BLaER1 treated with 17β-estradiol and CSF1 and Interleukin-3, amounts not matched to agents 10 nM and 100 nM (cell line): ENCODE results near the gene GTF2H2C_2.
A peak's percentile ranks its signal among the peaks of the same experiment; 100 is the strongest.
"Not testable (repeated sequence)": the region's sequence is repeated elsewhere in the genome, so short reads cannot be mapped to it uniquely, and the experiment has no call there.

Source experiments
- H3K27ac ChIP-seq, 11 experiments: shearing (Covaris generic); formaldehyde crosslinking; 2 replicates each; pipeline ENCODE4 v1.8.1; 2022
- H3K27me3 ChIP-seq, 11 experiments: shearing (Covaris generic); formaldehyde crosslinking; 2 replicates each; pipeline ENCODE4 v1.8.1; 2022
- H3K36me3 ChIP-seq, 11 experiments: shearing (Covaris generic); formaldehyde crosslinking; 2 replicates each; pipeline ENCODE4 v1.8.1; 2022
- H3K4me1 ChIP-seq, 10 experiments: shearing (Covaris generic); formaldehyde crosslinking; 2 replicates each; pipeline ENCODE4 v1.8.1; 2022
- H3K4me2 ChIP-seq, 11 experiments: shearing (Covaris generic); formaldehyde crosslinking; 2 replicates each; pipeline ENCODE4 v1.8.1; 2022
- H3K4me3 ChIP-seq, 10 experiments: shearing (Covaris generic); formaldehyde crosslinking; 2 replicates each; pipeline ENCODE4 v1.8.1; 2022
- H3K9ac ChIP-seq, 11 experiments: shearing (Covaris generic); formaldehyde crosslinking; 2 replicates each; pipeline ENCODE4 v1.8.1; 2022
- H3K9me3 ChIP-seq, 11 experiments: shearing (Covaris generic); formaldehyde crosslinking; replicated peaks in 1 of 11; 2 replicates each; pipeline ENCODE4 v1.8.1; 2022
- H4K20me1 ChIP-seq, 11 experiments: shearing (Covaris generic); formaldehyde crosslinking; 2 replicates each; pipeline ENCODE4 v1.8.1; 2022

GTF2H2C_2 gene

GRCh38 chr5:70415117-70415516, at the start of gene GTF2H2C_2:
Gene GTF2H2C_2, plus strand, starts transcription at chr5:70415368.
- not testable (repeated sequence) for H3K9ac ChIP-seq, H3K9me3 ChIP-seq, H3K27ac ChIP-seq, H3K27me3 ChIP-seq, H3K4me2 ChIP-seq, H4K20me1 ChIP-seq, H3K36me3 ChIP-seq, H3K4me3 ChIP-seq, H3K4me1 ChIP-seq

GRCh38 chr5:70400984-70401686, 14.0 kb upstream of the GTF2H2C_2 start:
- H4K20me1 ChIP-seq, H3K27me3 ChIP-seq, H3K9me3 ChIP-seq, H3K36me3 ChIP-seq, H3K4me2 ChIP-seq, H3K4me1 ChIP-seq: not testable (repeated sequence)
- H3K27ac ChIP-seq = peak overlapping the region in 7 of 11 experiments; percentile 37 to 68 (median 49); a peak in 8 of 22 replicates
- H3K9ac ChIP-seq = peak overlapping the region in 8 of 11 experiments; percentile 40 to 62 (median 58); a peak in 10 of 22 replicates
- peak overlapping the region; percentile 37 to 63 (median 52); a peak in 19 of 20 replicates for H3K4me3 ChIP-seq

GRCh38 chr5:70421322-70421721, 6.2 kb downstream of the GTF2H2C_2 start:
- not testable (repeated sequence) for H3K4me3 ChIP-seq, H3K9ac ChIP-seq, H3K27me3 ChIP-seq, H3K36me3 ChIP-seq, H4K20me1 ChIP-seq, H3K27ac ChIP-seq, H3K9me3 ChIP-seq, H3K4me2 ChIP-seq, H3K4me1 ChIP-seq

- not testable (repeated sequence) for H3K9ac ChIP-seq, H3K36me3 ChIP-seq, H3K27ac ChIP-seq, H3K9me3 ChIP-seq, H3K4me2 ChIP-seq, H3K4me1 ChIP-seq, H3K4me3 ChIP-seq, H3K27me3 ChIP-seq, H4K20me1 ChIP-seq
Measured at GRCh38 chr5:70423215-70423614, 8.0 kb downstream of the GTF2H2C_2 start.

- H3K9me3 ChIP-seq, H4K20me1 ChIP-seq: not testable (repeated sequence)
Measured at GRCh38 chr5:70438518-70438917, 23.4 kb downstream of the GTF2H2C_2 start.

GRCh38 chr5:70449565-70449964, 34.4 kb downstream of the GTF2H2C_2 start:
- not testable (repeated sequence) for H3K4me3 ChIP-seq, H3K27ac ChIP-seq, H3K9me3 ChIP-seq, H3K36me3 ChIP-seq, H3K9ac ChIP-seq, H3K4me1 ChIP-seq, H4K20me1 ChIP-seq, H3K4me2 ChIP-seq, H3K27me3 ChIP-seq

More at GRCh38 chr5:70438518-70438917, 23.4 kb downstream of the GTF2H2C_2 start:
- not testable (repeated sequence) for H3K27me3 ChIP-seq, H3K9ac ChIP-seq, H3K4me1 ChIP-seq, H3K36me3 ChIP-seq, H3K4me2 ChIP-seq, H3K27ac ChIP-seq, H3K4me3 ChIP-seq

GRCh38 chr5:70451249-70451984, 36.2 kb downstream of the GTF2H2C_2 start:
- not testable (repeated sequence) for H3K9me3 ChIP-seq, H4K20me1 ChIP-seq, H3K4me2 ChIP-seq, H3K4me1 ChIP-seq, H3K4me3 ChIP-seq, H3K27me3 ChIP-seq, H3K36me3 ChIP-seq, H3K9ac ChIP-seq, H3K27ac ChIP-seq

- not testable (repeated sequence) for H3K27me3 ChIP-seq, H3K4me1 ChIP-seq, H3K27ac ChIP-seq, H3K4me3 ChIP-seq, H3K9me3 ChIP-seq, H3K36me3 ChIP-seq, H3K9ac ChIP-seq, H4K20me1 ChIP-seq, H3K4me2 ChIP-seq
Measured at GRCh38 chr5:70457093-70457492, 41.9 kb downstream of the GTF2H2C_2 start.

- H4K20me1 ChIP-seq, H3K4me2 ChIP-seq, H3K27me3 ChIP-seq, H3K36me3 ChIP-seq, H3K9me3 ChIP-seq, H3K4me1 ChIP-seq, H3K4me3 ChIP-seq, H3K9ac ChIP-seq: not testable (repeated sequence)
- H3K27ac ChIP-seq = peak overlapping the region in 1 of 11 experiments; percentile 35; a peak in 2 of 22 replicates
Measured at GRCh38 chr5:70459188-70459587, 44.0 kb downstream of the GTF2H2C_2 start.

GRCh38 chr5:70461984-70462383, 46.8 kb downstream of the GTF2H2C_2 start:
- H3K27ac ChIP-seq, H3K4me2 ChIP-seq, H3K4me1 ChIP-seq, H3K4me3 ChIP-seq, H3K27me3 ChIP-seq, H3K36me3 ChIP-seq, H4K20me1 ChIP-seq, H3K9me3 ChIP-seq, H3K9ac ChIP-seq: not testable (repeated sequence)

- H4K20me1 ChIP-seq, H3K9me3 ChIP-seq, H3K4me1 ChIP-seq, H3K9ac ChIP-seq, H3K4me3 ChIP-seq, H3K27me3 ChIP-seq, H3K4me2 ChIP-seq, H3K36me3 ChIP-seq, H3K27ac ChIP-seq: not testable (repeated sequence)
Measured at GRCh38 chr5:70464019-70464637, 49.0 kb downstream of the GTF2H2C_2 start.

GRCh38 chr5:70469926-70470509, 54.9 kb downstream of the GTF2H2C_2 start:
- H3K4me3 ChIP-seq, H3K27me3 ChIP-seq, H3K27ac ChIP-seq, H3K4me1 ChIP-seq, H3K9me3 ChIP-seq, H3K9ac ChIP-seq, H3K4me2 ChIP-seq, H4K20me1 ChIP-seq, H3K36me3 ChIP-seq: not testable (repeated sequence)
